Skeletal muscle tissue (tissue), 4 donors: ENCODE results near the gene VAC14. TPM values are rescaled to one million over a fixed set of nuclear protein-coding genes. Genes with fewer than 3 reads are reported as not detected.

Experiments
- H3K27ac ChIP-seq: one replicate; pipeline ENCODE4 v1.7.0; 2013; ENCODE audit warnings: mild to moderate bottlenecking, low read depth, low read length, inconsistent platforms
- H3K27me3 ChIP-seq, 3 donors: one replicate each; pipeline ENCODE4 v1.7.0; 2013; ENCODE audit warnings: low read length in 3 of 3; ENCODE audit not compliant: control insufficient read depth in 3 of 3, insufficient read depth in 3 of 3
- H3K36me3 ChIP-seq, 3 donors: one replicate each; pipeline ENCODE4 v1.7.0; 2013; ENCODE audit warnings: low read length in 3 of 3; ENCODE audit not compliant: control insufficient read depth in 3 of 3, insufficient read depth in 3 of 3
- H3K4me1 ChIP-seq, 3 donors: one replicate each; pipeline ENCODE4 v1.7.0; 2013; ENCODE audit warnings: low read length in 3 of 3, mild to moderate bottlenecking in 3 of 3; ENCODE audit not compliant: control insufficient read depth in 3 of 3, insufficient read depth in 3 of 3
- H3K4me3 ChIP-seq, 3 donors: one replicate each; pipeline ENCODE4 v1.7.0; 2013; ENCODE audit warnings: low read length in 3 of 3
- H3K9ac ChIP-seq, 3 donors: one replicate each; pipeline ENCODE4 v1.7.0; 2013; ENCODE audit warnings: low read length in 3 of 3, mild to moderate bottlenecking in 3 of 3, moderate library complexity in 2 of 3, low read depth in 1 of 3
- H3K9me3 ChIP-seq, 3 donors: one replicate each; pipeline ENCODE4 v1.7.0; 2013; ENCODE audit warnings: low read length in 3 of 3; ENCODE audit not compliant: control insufficient read depth in 3 of 3
- total RNA-seq: library from RNA; depleted of rRNA; stranded (reverse); fragments of >200 nt; gene quantifications from one replicate; pipeline ENCODE4 v1.2.3, GENCODE V29; 2014
- donor health status: Osteomylitis.

The VAC14 gene
- total RNA-seq, 1 donor from 2014 or later = 15.1 TPM

- no peak overlapping the region for H3K9ac ChIP-seq
- peaks cover 0 to 2% (median 0%) of the 10 kb centered on the region in 3 donors for H3K9me3 ChIP-seq
- H3K27ac ChIP-seq = no peak overlapping the region
Measured at GRCh38 chr16:70804153-70804733, 3.3 kb upstream of the VAC14 start.

DNA sequence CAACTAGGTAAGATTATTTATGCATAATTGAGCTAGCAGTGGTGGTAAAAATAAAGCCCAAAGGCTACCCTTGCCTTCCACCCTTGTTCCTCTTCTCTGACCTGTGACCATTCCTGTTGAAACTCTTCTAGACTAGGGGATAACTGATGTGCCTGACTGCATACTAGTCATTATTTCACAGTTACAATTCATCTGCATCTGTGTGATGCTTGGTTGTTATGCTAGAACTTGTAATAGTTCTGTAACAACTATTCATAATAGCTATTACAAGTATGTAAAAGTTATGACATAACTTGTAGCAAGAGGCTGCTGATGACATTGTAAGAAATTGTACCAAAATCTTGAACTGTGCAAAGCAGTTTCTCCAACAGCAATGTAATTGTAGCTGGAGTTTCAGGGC, 2.4 kb upstream of the VAC14 start:
- Histone ChIP-seq H3K9ac (no peak overlapping the region), H3K36me3 (peaks cover 0 to 6% (median 0%) of the 10 kb centered on the region in 3 donors), H3K4me1 (peaks cover 10 to 22% (median 12%) of the 10 kb centered on the region in 3 donors), H3K27me3 (peaks cover 2 to 13% (median 10%) of the 10 kb centered on the region in 3 donors), H3K27ac (no peak overlapping the region), H3K4me3 (no peak overlapping the region), H3K9me3 (peaks cover 0 to 2% (median 0%) of the 10 kb centered on the region in 3 donors)

More at GRCh38 chr16:70804153-70804733, 3.3 kb upstream of the VAC14 start:
- Histone ChIP-seq H3K27me3 (peaks cover 7 to 15% (median 13%) of the 10 kb centered on the region in 3 donors), H3K36me3 (no peaks in the 10 kb centered on the region), H3K4me3 (no peak overlapping the region), H3K4me1 (peaks cover 10 to 14% (median 12%) of the 10 kb centered on the region in 3 donors)

- H3K27ac ChIP-seq = no peak overlapping the region
- H3K9ac ChIP-seq = no peak overlapping the region
- peaks cover 0 to 2% (median 0%) of the 10 kb centered on the region in 3 donors for H3K9me3 ChIP-seq
- H3K4me1 ChIP-seq = peaks cover 10 to 22% (median 12%) of the 10 kb centered on the region in 3 donors
- H3K4me3 ChIP-seq = peak overlapping the region; percentile 91 to 98 (median 93)
- H3K27me3 ChIP-seq = peaks cover 0 to 7% (median 7%) of the 10 kb centered on the region in 3 donors
- H3K36me3 ChIP-seq = peaks cover 0 to 6% (median 0%) of the 10 kb centered on the region in 3 donors
Measured at GRCh38 chr16:70801611-70802010, 653 bp upstream of the VAC14 start.

DNA sequence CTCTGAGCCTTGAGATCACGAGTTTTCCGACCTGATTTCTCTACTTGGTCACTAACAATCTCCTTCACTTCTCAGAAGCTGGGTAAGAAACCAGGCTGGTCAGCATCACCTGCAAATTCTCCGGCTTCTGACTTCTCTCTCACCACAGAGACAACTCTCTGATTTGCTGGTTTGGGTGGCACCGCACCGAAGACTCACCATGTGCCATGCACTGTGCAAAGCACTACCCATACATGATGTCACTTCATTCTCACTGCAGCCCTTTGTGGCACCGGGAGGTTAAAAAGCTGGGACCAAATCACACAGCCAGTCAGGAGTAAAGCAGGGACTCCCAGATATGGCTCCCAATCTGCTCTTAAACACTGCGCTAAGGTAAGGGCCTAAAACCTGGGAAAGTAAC, 647 bp downstream of the VAC14 start:
- Histone ChIP-seq H3K4me1 (peaks cover 10 to 22% (median 12%) of the 10 kb centered on the region in 3 donors), H3K9me3 (peaks cover 0 to 2% (median 0%) of the 10 kb centered on the region in 3 donors), H3K27ac (no peak overlapping the region), H3K36me3 (peaks cover 0 to 6% (median 0%) of the 10 kb centered on the region in 3 donors), H3K27me3 (peaks cover 0 to 7% (median 6%) of the 10 kb centered on the region in 3 donors), H3K4me3 (peak overlapping the region; percentile 91 to 98 (median 93)), H3K9ac (peak overlapping the region; percentile 84 to 92 (median 90))

DNA sequence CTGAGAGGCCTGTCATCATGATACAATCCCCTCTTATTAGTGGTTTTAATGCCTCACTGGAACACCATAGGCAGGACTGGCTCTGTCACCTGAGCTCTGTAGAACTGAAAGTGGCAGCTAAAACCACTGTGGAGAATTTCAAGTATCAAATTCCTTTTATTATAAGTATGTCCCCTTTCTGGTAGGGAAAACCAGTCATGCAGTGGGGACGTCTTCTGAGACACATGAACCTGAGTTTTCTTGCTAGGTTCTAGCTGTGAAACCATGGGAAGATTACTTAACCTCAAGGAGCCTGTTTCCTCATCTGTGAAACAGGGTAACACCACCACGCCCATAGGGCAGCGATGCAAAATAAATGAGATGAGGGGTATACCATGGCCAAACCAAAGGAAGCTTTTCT, 4.7 kb downstream of the VAC14 start:
- Histone ChIP-seq H3K9ac (no peak overlapping the region), H3K9me3 (no peaks in the 10 kb centered on the region), H3K4me1 (peaks cover 10 to 22% (median 12%) of the 10 kb centered on the region in 3 donors), H3K27ac (no peak overlapping the region), H3K27me3 (no peaks in the 10 kb centered on the region), H3K4me3 (no peak overlapping the region), H3K36me3 (peaks cover 0 to 6% (median 0%) of the 10 kb centered on the region in 3 donors)

DNA sequence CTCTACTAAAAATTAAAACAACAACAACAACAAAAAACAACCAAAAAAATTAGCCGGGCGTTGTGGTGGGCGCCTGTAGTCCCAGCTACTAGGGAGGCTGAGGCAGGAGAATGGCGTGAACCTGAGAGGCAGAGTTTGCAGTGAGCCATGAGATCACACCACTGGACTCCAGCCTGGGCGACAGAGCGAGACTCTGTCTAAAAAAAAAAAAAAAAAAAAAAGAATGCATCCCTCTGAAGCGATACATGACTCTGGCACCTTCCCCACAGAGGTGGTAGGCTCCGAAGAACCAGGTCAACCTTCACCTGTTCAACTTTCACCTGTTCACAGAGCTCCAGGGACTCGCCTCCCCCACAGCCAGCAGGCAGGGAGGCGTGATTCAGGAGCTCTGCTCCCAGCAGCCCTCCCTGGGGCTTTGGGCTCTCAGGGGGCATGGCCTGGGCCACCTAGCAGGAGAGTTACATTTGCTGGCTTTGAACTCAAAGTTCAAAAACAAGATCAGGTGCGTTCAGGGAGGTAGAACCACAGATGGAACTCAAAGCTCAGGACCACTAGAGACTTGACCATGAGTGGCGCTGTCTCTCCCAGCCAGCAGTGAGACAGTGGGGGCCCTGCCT, 5.6 kb downstream of the VAC14 start:
- no peaks in the 10 kb centered on the region for H3K27me3 ChIP-seq
- no peak overlapping the region for H3K4me3 ChIP-seq
- H3K27ac ChIP-seq = no peak overlapping the region
- no peaks in the 10 kb centered on the region for H3K9me3 ChIP-seq
- H3K9ac ChIP-seq = no peak overlapping the region
- H3K36me3 ChIP-seq = peaks cover 0 to 6% (median under 1%) of the 10 kb centered on the region in 3 donors
- H3K4me1 ChIP-seq = peaks cover 6 to 18% (median 7%) of the 10 kb centered on the region in 3 donors

DNA sequence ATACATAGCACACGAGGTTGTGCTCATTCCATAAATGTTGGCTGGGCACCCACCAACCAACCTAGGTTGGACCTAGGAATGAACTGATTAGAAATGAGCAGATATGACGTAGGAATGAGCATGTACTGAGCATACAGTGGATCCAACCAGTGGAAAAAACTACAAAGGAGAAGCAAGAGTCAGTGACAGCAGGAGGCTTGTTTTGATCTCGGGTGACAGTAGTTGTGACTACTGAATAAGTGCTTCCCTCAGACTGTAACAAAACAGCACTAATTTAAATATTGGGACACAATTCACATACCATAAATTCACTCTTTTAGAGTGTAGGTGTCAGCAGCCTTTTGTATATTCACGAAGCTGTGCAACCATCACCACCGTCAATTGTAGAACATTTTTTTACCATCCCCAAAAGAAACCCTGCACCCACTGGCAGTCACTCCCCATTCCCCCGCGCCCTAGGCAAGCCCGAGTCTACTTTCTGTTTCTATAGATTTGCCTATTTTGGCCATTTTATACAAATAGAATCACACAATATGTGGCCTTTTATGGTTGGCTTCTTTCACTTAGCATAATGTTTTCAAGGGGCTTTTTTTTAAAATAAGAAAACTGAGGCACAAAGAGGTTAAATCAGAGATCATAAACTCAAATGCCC, 7.0 kb downstream of the VAC14 start:
- Histone ChIP-seq H3K4me3 (no peak overlapping the region), H3K27ac (no peak overlapping the region), H3K36me3 (peaks cover 0 to 4% (median 4%) of the 10 kb centered on the region in 3 donors), H3K4me1 (peaks cover 6 to 14% (median 9%) of the 10 kb centered on the region in 3 donors), H3K27me3 (no peaks in the 10 kb centered on the region), H3K9me3 (no peaks in the 10 kb centered on the region), H3K9ac (no peak overlapping the region)

DNA sequence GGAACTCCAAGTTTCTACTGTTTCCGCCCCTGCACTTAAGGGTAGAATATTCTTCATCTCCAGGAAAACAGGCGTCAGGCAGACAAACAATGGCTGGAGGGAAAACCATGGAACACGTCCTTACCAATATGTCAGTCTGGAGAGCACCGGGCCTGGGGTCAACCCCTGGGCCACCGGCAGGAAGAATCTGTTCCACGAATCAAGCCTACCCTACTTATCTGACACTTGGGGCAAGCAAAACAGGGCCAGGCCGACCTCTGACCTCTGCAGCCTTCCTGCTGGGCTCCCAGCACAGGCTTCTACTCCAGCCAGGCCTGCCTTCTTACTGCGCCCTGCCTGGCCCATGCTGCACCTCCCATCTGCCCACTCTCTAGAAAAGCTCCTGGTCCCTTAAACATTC, 10.1 kb downstream of the VAC14 start:
- Histone ChIP-seq H3K36me3 (peaks cover 4 to 14% (median 6%) of the 10 kb centered on the region in 3 donors), H3K9me3 (no peaks in the 10 kb centered on the region), H3K9ac (no peak overlapping the region), H3K27me3 (no peaks in the 10 kb centered on the region), H3K27ac (no peak overlapping the region), H3K4me1 (peaks cover 14 to 37% (median 33%) of the 10 kb centered on the region in 3 donors), H3K4me3 (no peak overlapping the region)

- Histone ChIP-seq H3K27me3 (no peaks in the 10 kb centered on the region), H3K4me3 (no peak overlapping the region), H3K9ac (peak overlapping the region in 2 of 3 donors; percentile 27 to 69), H3K36me3 (peaks cover 11 to 24% (median 16%) of the 10 kb centered on the region in 3 donors), H3K9me3 (no peaks in the 10 kb centered on the region), H3K27ac (no peak overlapping the region), H3K4me1 (peaks cover 14 to 42% (median 36%) of the 10 kb centered on the region in 3 donors)
Measured at GRCh38 chr16:70789595-70790447, 11.1 kb downstream of the VAC14 start.
